RWPE1 (cell line): ENCODE measurements around the gene AKAP8L.
A peak's percentile ranks its signal among the peaks of the same experiment; 100 is the strongest.

Experiments
- CTCF ChIA-PET: fragments of 350-600 bp; sonication (Branson Sonifier 250); formaldehyde crosslinking; extraction: SDS; loops from one replicate; lab custom pipeline; 2021; lab: Yijun Ruan, JAX
- POLR2A ChIA-PET: fragments of 400-600 bp; formaldehyde crosslinking; extraction: SDS; loops from one replicate; lab custom pipeline; 2020; ENCODE audit warnings: antibody characterized with exemption; ENCODE audit not compliant: low non-redundant PET; lab: Yijun Ruan, JAX
- DNase-seq: peaks from one replicate; pipeline ENCODE4 v3.0.0; 2012; ENCODE audit warnings: low spot score
- H3K27ac ChIP-seq: fragments of 450-650 bp; 2 replicates; pipeline ENCODE4 v1.5.1; 2017
- TF ChIP-seq, protein P1 (sequence below): fragments of 450-650 bp; conservative IDR thresholded peaks from 2 replicates; pipeline ENCODE4 v1.5.1; 2017; ENCODE audit warnings: low read depth, mild to moderate bottlenecking

AKAP8L gene

GRCh38 chr19:15404097-15404779 lies 14.6 kb downstream of the AKAP8L start:
- POLR2A ChIA-PET, result interaction anchor here (1.2 kb wide), 1 partner anchor 15 kb away, joined by 3 read pairs; the partner anchor contains the start of gene AKAP8L
- DNase-seq, result no peak

GRCh38 chr19:15403151-15403531 lies 15.6 kb downstream of the AKAP8L start:
- TF ChIP-seq, protein P1, sequence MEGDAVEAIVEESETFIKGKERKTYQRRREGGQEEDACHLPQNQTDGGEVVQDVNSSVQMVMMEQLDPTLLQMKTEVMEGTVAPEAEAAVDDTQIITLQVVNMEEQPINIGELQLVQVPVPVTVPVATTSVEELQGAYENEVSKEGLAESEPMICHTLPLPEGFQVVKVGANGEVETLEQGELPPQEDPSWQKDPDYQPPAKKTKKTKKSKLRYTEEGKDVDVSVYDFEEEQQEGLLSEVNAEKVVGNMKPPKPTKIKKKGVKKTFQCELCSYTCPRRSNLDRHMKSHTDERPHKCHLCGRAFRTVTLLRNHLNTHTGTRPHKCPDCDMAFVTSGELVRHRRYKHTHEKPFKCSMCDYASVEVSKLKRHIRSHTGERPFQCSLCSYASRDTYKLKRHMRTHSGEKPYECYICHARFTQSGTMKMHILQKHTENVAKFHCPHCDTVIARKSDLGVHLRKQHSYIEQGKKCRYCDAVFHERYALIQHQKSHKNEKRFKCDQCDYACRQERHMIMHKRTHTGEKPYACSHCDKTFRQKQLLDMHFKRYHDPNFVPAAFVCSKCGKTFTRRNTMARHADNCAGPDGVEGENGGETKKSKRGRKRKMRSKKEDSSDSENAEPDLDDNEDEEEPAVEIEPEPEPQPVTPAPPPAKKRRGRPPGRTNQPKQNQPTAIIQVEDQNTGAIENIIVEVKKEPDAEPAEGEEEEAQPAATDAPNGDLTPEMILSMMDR, result no peak
- POLR2A ChIA-PET, result no interaction called here
- CTCF ChIA-PET, result no interaction called here
- peak overlapping the region; percentile 10; the same call in 1 of the 2 replicates for H3K27ac ChIP-seq
- DNase-seq, result no peak

More at GRCh38 chr19:15404097-15404779, 14.6 kb downstream of the AKAP8L start:
- TF ChIP-seq, protein P1, result no peak
- CTCF ChIA-PET, result no interaction called here
- H3K27ac ChIP-seq, result no peak overlapping the region; the same call in 1 of the 2 replicates

GRCh38 chr19:15402411-15403150 lies 16.2 kb downstream of the AKAP8L start:
- CTCF ChIA-PET, result no interaction called here
- no peak for DNase-seq
- POLR2A ChIA-PET, result no interaction called here
- TF ChIP-seq, protein P1, result no peak
- peak overlapping the region; percentile 10; the same call in 1 of the 2 replicates for H3K27ac ChIP-seq

DNA sequence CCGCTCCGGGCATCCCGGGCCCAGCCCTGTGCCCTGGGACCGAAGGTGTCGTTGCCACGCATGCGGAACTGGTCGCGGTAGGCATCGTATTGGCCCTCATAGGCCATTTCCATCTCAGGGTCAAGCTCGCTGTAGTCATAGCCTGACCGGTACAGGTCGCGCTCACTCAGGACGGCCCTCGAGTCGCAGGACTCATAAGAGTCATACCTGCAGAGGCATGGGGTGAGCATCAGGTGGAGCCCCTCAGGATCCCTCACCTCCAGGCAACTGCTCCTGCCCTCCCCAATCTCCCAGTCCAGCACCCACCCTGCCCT lies 17.4 kb downstream of the AKAP8L start:
- ChIA-PET POLR2A (no interaction called here), CTCF (no interaction called here)
- no peak for DNase-seq
- TF ChIP-seq, protein P1, result no peak
- no peak overlapping the region for H3K27ac ChIP-seq

DNA sequence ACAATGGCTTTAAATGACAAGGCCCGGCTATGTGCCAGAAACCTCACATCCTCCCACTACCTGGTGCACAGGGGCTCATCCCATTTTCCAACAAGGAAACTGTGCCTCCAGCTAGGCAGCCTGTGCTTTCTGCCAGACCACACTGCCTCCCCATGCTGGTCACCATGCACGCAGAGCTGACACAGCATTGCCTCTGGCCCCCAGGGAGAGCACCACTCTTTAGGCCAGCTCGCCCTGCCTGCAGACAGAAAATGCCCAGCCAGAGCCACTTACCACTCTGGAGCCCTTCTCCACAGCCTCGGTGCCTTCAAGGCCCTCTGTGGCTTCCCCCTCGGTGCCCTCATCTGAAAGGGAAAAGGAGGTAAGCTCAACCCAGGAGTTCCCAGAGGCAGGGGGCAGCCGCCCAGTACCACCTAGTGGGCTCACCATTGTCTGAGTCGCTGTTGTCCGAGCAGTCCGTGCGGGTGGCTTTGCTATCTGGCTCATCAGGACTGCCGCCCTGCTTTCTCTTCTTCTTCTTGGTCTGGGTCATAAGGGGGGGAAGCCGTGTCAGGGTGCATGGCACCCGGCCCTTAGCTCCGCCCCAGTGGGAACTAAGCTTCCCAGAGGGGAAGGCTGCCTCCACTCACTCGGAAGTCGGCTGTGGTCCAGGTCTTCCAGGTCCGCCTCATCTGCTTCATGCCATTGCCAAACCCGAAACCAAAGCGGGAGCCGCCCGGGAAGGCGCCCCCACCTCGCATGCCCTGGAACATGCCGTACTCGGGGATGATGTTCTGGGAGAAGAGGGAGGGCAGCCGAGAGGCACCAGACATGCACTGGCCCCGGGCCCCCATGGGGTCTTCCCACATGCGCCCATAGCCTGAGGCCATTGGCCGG lies 18.0 kb downstream of the AKAP8L start:
- 0 out of 2 replicates have a peak overlapping the region, but pooled peaks have one; percentile 8 for H3K27ac ChIP-seq
- POLR2A ChIA-PET, result no interaction called here
- TF ChIP-seq, protein P1, result no peak
- no peak for DNase-seq
- CTCF ChIA-PET, result no interaction called here

- CTCF ChIA-PET, result no interaction called here
- DNase-seq, result no peak
- TF ChIP-seq, protein P1, result no peak
- no peak overlapping the region for H3K27ac ChIP-seq
- POLR2A ChIA-PET, result no interaction called here
Measured at GRCh38 chr19:15399635-15400034, 19.2 kb downstream of the AKAP8L start.
